CD8-positive, alpha-beta memory T cell (primary cell): ENCODE results near the gene NCK2. TPM values are rescaled to one million over a fixed set of nuclear protein-coding genes. Genes with fewer than 3 reads are reported as not detected.

Source experiments
- CTCF ChIA-PET: fragments of 350-600 bp; sonication (Branson Sonifier 250); formaldehyde crosslinking; loops from one replicate; lab custom pipeline; 2021; ENCODE audit warnings: antibody characterized with exemption; lab: Charles Lee
- POLR2A ChIA-PET: fragments of 350-600 bp; sonication (Branson Sonifier 250); formaldehyde crosslinking; loops from one replicate; lab custom pipeline; 2021; ENCODE audit warnings: antibody characterized with exemption; lab: Charles Lee
- DNase-seq, 5 donors: peaks; one replicate each; pipeline versions ENCODE4 v3.0.0 to v3.0.0-alpha.2; 2020 to 2022; ENCODE audit warnings: mixed read lengths in 1 of 5
- H3K27ac ChIP-seq: one replicate; pipeline ENCODE4 v1.7.0; 2013; ENCODE audit warnings: low read depth, mild to moderate bottlenecking, low read length, moderate library complexity
- H3K27me3 ChIP-seq: 2 replicates; pipeline ENCODE4 v1.7.0; 2013; ENCODE audit warnings: low read length, mild to moderate bottlenecking; ENCODE audit not compliant: insufficient read depth, poor library complexity, severe bottlenecking
- H3K36me3 ChIP-seq: 2 replicates; pipeline ENCODE4 v1.7.0; 2013; ENCODE audit warnings: mild to moderate bottlenecking, low read length, moderate library complexity; ENCODE audit not compliant: insufficient read depth
- H3K4me1 ChIP-seq: 2 replicates; pipeline ENCODE4 v1.7.0; 2013; ENCODE audit warnings: mild to moderate bottlenecking, low read length, moderate library complexity; ENCODE audit not compliant: insufficient read depth
- H3K4me3 ChIP-seq: 2 replicates; pipeline ENCODE4 v1.7.0; 2013; ENCODE audit warnings: mild to moderate bottlenecking, low read length
- H3K9me3 ChIP-seq: 2 replicates; pipeline ENCODE4 v1.7.0; 2013; ENCODE audit warnings: mild to moderate bottlenecking, low read length
- H3K27ac Mint-ChIP-seq, 8 donors: one replicate each; pipeline ENCODE4 v1.8.0; 2020 to 2021; ENCODE audit warnings: mixed read lengths in 8 of 8, mild to moderate bottlenecking in 6 of 8, inconsistent platforms in 3 of 8, moderate library complexity in 3 of 8
- H3K27me3 Mint-ChIP-seq, 2 donors: one replicate each; pipeline ENCODE4 v1.8.0; 2020 to 2021; ENCODE audit warnings: mixed read lengths in 2 of 2, mild to moderate bottlenecking in 1 of 2, moderate library complexity in 1 of 2
- H3K36me3 Mint-ChIP-seq, 3 donors: one replicate each; pipeline ENCODE4 v1.8.0; 2020 to 2021; ENCODE audit warnings: mixed read lengths in 3 of 3, inconsistent platforms in 1 of 3, mild to moderate bottlenecking in 1 of 3
- H3K4me1 Mint-ChIP-seq, 3 donors: one replicate each; pipeline ENCODE4 v1.8.0; 2020 to 2021; ENCODE audit warnings: mixed read lengths in 3 of 3, inconsistent platforms in 1 of 3, mild to moderate bottlenecking in 1 of 3
- H3K4me3 Mint-ChIP-seq, 7 donors: one replicate each; pipeline ENCODE4 v1.8.0; 2020 to 2021; ENCODE audit warnings: mixed read lengths in 7 of 7, mild to moderate bottlenecking in 6 of 7, moderate library complexity in 4 of 7, inconsistent platforms in 2 of 7
- H3K9me3 Mint-ChIP-seq, 5 donors: one replicate each; pipeline ENCODE4 v1.8.0; 2020 to 2022; ENCODE audit warnings: mixed read lengths in 5 of 5, mild to moderate bottlenecking in 3 of 5, moderate library complexity in 2 of 5, inconsistent platforms in 1 of 5
- polyA plus RNA-seq: library from polyadenylated mRNA; unstranded; fragments of 300-500 nt; fragmentation: Illumina TruSeq; gene quantifications from one replicate; pipeline ENCODE4 v1.2.3, GENCODE V29; 2021
- total RNA-seq, 2 experiments: library from RNA; stranded (reverse); gene quantifications; one replicate each; pipeline ENCODE4 v1.2.3, GENCODE V29; 2021

NCK2 gene
- total and polyA plus RNA-seq, 3 experiments from 2014 or later: 72.4 to 77.9 (median 76.1) TPM

DNA sequence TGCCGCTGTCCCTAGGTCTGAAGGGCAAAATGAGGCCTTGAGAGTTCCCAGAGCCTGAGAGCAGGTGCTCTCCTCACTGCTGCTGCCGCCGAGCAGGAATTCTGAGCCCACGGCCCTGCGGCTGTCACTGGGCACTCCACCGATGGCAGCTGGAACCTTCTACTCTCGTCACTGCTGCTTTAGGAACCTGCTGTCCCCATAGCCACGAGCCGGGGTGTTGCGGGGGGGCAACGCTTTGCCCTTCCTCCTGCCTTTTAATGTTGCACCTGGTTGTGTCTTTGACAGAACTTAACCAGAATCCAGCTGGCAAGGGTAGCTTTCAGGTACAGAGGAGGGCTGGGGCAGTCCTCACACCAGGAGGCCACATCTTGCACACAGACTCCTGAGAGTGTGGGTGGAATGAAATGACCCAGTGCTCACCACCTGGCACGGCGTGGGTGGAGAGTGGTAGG, 32.3 kb downstream of the NCK2 start:
- peak in 1 of 5 donors; percentile 56 for DNase-seq
- peak overlapping the region; percentile 52 for H3K4me3 ChIP-seq
- H3K4me1 ChIP-seq: peaks cover 99% of the 10 kb centered on the region
- Mint-ChIP-seq H3K27me3 (no peaks in the 10 kb centered on the region), H3K4me3 (peak overlapping the region; percentile 76 to 87 (median 82)), H3K27ac (peak overlapping the region; percentile 87 to 100 (median 94)), H3K9me3 (no peaks in the 10 kb centered on the region), H3K4me1 (peaks cover 95 to 97% (median 96%) of the 10 kb centered on the region in 3 donors), H3K36me3 (peaks cover 0 to 27% (median 8%) of the 10 kb centered on the region in 3 donors)
- POLR2A ChIA-PET: interaction anchor here (0.5 to 2.0 kb wide), 10 partner anchors 10 to 39 kb away, joined by 3 to 6 read pairs (median 4); no protein-coding TSS in a partner anchor
- H3K27me3 ChIP-seq: no peaks in the 10 kb centered on the region
- peak overlapping the region; percentile 58 for H3K27ac ChIP-seq
- H3K36me3 ChIP-seq: peaks cover 13% of the 10 kb centered on the region
- CTCF ChIA-PET: interaction anchor here (0.9 to 5.2 kb wide), 8 partner anchors 11 to 201 kb away, joined by 3 to 21 read pairs (median 6); no protein-coding TSS in a partner anchor
- no peaks in the 10 kb centered on the region for H3K9me3 ChIP-seq

GRCh38 chr2:105777506-105778055, 32.9 kb downstream of the NCK2 start:
- Mint-ChIP-seq H3K36me3 (peaks cover 0 to 27% (median 6%) of the 10 kb centered on the region in 3 donors), H3K4me3 (peak overlapping the region; percentile 76 to 87 (median 82))
- H3K4me3 ChIP-seq: peak overlapping the region; percentile 52

DNA sequence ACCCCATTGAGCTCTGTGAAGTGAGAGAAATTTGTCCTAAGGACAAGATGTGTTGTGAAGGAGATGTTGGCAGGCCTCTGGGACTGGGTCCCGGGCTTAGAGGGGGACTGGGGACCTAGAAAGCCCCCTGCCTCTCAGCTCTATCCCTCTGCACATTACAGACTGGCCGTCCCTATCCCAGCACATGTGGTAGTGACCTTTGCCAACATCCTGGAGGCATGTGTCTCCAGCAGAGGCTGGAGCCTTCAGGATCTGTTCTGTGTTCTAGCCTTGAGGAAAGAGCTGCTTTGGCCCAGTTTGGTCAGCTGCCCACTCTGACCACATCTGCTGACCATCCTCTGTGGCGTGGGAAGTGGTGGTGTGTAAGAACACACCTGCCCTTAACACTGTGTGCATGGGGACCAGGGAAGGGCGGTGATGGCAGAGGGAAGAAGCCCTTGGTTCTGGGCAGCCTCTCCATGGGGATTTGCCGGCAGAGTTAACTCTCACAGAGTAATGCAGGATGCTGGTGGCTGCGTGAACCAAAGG, 33.4 kb downstream of the NCK2 start:
- H3K27me3 ChIP-seq: no peaks in the 10 kb centered on the region
- Mint-ChIP-seq H3K36me3 (peaks cover 0 to 24% (median 6%) of the 10 kb centered on the region in 3 donors), H3K4me1 (peaks cover 96 to 97% (median 96%) of the 10 kb centered on the region in 3 donors), H3K4me3 (peak overlapping the region; percentile 76 to 87 (median 82)), H3K9me3 (no peaks in the 10 kb centered on the region), H3K27ac (peak overlapping the region; percentile 87 to 100 (median 94)), H3K27me3 (no peaks in the 10 kb centered on the region)
- peaks cover 12% of the 10 kb centered on the region for H3K36me3 ChIP-seq
- DNase-seq: no peak
- H3K4me3 ChIP-seq: peak overlapping the region; percentile 52
- CTCF ChIA-PET: interaction anchor here (0.7 to 5.2 kb wide), 10 partner anchors 9 to 202 kb away, joined by 3 to 21 read pairs (median 4); no protein-coding TSS in a partner anchor
- POLR2A ChIA-PET: interaction anchor here (0.8 to 1.6 kb wide), 6 partner anchors 11 to 31 kb away, joined by 3 to 5 read pairs (median 4); no protein-coding TSS in a partner anchor
- H3K27ac ChIP-seq: peak overlapping the region; percentile 8
- H3K4me1 ChIP-seq: peaks cover 99% of the 10 kb centered on the region
- no peaks in the 10 kb centered on the region for H3K9me3 ChIP-seq

More at GRCh38 chr2:105777506-105778055, 32.9 kb downstream of the NCK2 start:
- peak in 1 of 5 donors; percentile 35 for DNase-seq
- CTCF ChIA-PET: interaction anchor here (0.7 to 5.2 kb wide), 10 partner anchors 10 to 202 kb away, joined by 3 to 21 read pairs (median 4); no protein-coding TSS in a partner anchor
- Histone ChIP-seq H3K4me1 (peaks cover 99% of the 10 kb centered on the region), H3K9me3 (no peaks in the 10 kb centered on the region), H3K27me3 (no peaks in the 10 kb centered on the region), H3K27ac (peak overlapping the region; percentile 58), H3K36me3 (peaks cover 13% of the 10 kb centered on the region)
- Mint-ChIP-seq H3K27ac (peak overlapping the region; percentile 87 to 100 (median 94)), H3K4me1 (peaks cover 95 to 97% (median 96%) of the 10 kb centered on the region in 3 donors), H3K27me3 (no peaks in the 10 kb centered on the region), H3K9me3 (no peaks in the 10 kb centered on the region)
- POLR2A ChIA-PET: interaction anchor here (0.5 to 1.6 kb wide), 8 partner anchors 10 to 39 kb away, joined by 3 to 5 read pairs (median 3); no protein-coding TSS in a partner anchor

DNA sequence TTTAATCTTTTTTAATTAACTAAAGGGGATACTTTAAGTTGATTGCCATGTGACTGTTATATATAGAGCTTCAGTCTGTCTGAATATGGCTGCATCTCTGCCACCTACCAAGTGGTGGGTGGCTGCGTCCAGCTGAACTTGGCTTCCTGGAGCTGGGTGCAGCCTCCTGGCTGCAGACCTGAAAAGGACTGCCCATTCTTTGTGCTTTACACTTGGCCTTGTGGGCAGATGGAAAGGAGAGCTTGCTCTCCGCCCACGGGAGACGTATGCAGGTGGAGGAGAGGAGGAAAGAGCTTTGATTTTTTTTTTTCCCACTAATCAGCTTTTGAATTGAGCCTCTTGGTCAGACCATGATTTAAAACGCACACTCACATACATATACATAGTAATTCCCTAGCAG, 34.7 kb downstream of the NCK2 start:
- peak overlapping the region; percentile 14 to 94 (median 86) for H3K27ac Mint-ChIP-seq
- H3K4me1 ChIP-seq: peaks cover 99% of the 10 kb centered on the region
- ChIA-PET CTCF (interaction anchor here (0.8 to 5.2 kb wide), 6 partner anchors 8 to 203 kb away, joined by 3 to 21 read pairs (median 4); no protein-coding TSS in a partner anchor), POLR2A (interaction anchor here (0.7 kb wide), 1 partner anchor 440 kb away, joined by 6 read pairs; no protein-coding TSS in a partner anchor)
- H3K4me3 Mint-ChIP-seq: peak overlapping the region; percentile 8 to 80 (median 69)
- H3K27me3 ChIP-seq: no peaks in the 10 kb centered on the region
- H3K9me3 Mint-ChIP-seq: no peaks in the 10 kb centered on the region
- DNase-seq: no peak
- H3K27ac ChIP-seq: no peak overlapping the region
- H3K9me3 ChIP-seq: no peaks in the 10 kb centered on the region
- peaks cover 7% of the 10 kb centered on the region for H3K36me3 ChIP-seq
- peaks cover 96 to 97% (median 96%) of the 10 kb centered on the region in 3 donors for H3K4me1 Mint-ChIP-seq
- H3K27me3 Mint-ChIP-seq: no peaks in the 10 kb centered on the region
- no peak overlapping the region for H3K4me3 ChIP-seq
- peaks cover 0 to 25% (median 3%) of the 10 kb centered on the region in 3 donors for H3K36me3 Mint-ChIP-seq

DNA sequence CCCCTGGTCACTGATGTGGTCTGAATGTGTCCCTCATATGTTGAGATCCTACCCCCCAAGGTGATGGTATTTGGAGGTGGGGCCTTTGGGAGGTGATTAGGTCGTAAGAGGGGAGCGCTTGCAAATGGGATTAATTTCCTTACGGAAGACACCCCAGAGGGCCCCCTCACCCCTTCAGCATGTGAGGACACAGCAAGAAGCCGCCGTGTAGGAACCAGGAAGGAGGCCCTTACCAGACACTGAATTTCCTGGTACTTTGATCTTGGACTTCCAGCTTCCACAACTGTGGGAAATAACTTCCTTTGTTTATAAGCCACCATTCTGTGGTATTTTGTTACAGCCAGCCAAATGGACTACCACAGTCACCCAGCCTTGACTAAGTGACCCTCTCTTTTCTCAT, 35.9 kb downstream of the NCK2 start:
- Mint-ChIP-seq H3K9me3 (no peaks in the 10 kb centered on the region), H3K27me3 (no peaks in the 10 kb centered on the region), H3K4me1 (peaks cover 94 to 95% (median 94%) of the 10 kb centered on the region in 3 donors), H3K36me3 (peaks cover 0 to 26% (median 3%) of the 10 kb centered on the region in 3 donors), H3K4me3 (peak overlapping the region; percentile 8 to 80 (median 57)), H3K27ac (peak overlapping the region; percentile 65 to 97 (median 88))
- Histone ChIP-seq H3K4me1 (peaks cover 98% of the 10 kb centered on the region), H3K27ac (no peak overlapping the region), H3K27me3 (no peaks in the 10 kb centered on the region), H3K4me3 (no peak overlapping the region), H3K9me3 (no peaks in the 10 kb centered on the region), H3K36me3 (peaks cover 7% of the 10 kb centered on the region)
- ChIA-PET CTCF (no interaction called here), POLR2A (no interaction called here)
- DNase-seq: no peak

GRCh38 chr2:105781274-105781978, 36.7 kb downstream of the NCK2 start:
- Histone ChIP-seq H3K36me3 (peaks cover 7% of the 10 kb centered on the region), H3K27ac (no peak overlapping the region), H3K9me3 (no peaks in the 10 kb centered on the region), H3K27me3 (no peaks in the 10 kb centered on the region), H3K4me1 (peaks cover 98% of the 10 kb centered on the region), H3K4me3 (no peak overlapping the region)
- ChIA-PET CTCF (interaction anchor here (2.7 kb wide), 1 partner anchor 10 kb away, joined by 11 read pairs; no protein-coding TSS in a partner anchor), POLR2A (no interaction called here)
- peaks cover 0 to 1% of the 10 kb centered on the region in 2 donors for H3K27me3 Mint-ChIP-seq
- peaks cover 0 to 29% (median 3%) of the 10 kb centered on the region in 3 donors for H3K36me3 Mint-ChIP-seq
- peak overlapping the region; percentile 26 to 80 (median 67) for H3K4me3 Mint-ChIP-seq
- no peak for DNase-seq
- H3K4me1 Mint-ChIP-seq: peaks cover 94 to 95% (median 94%) of the 10 kb centered on the region in 3 donors
- H3K27ac Mint-ChIP-seq: peak overlapping the region; percentile 65 to 97 (median 90)
- H3K9me3 Mint-ChIP-seq: no peaks in the 10 kb centered on the region

DNA sequence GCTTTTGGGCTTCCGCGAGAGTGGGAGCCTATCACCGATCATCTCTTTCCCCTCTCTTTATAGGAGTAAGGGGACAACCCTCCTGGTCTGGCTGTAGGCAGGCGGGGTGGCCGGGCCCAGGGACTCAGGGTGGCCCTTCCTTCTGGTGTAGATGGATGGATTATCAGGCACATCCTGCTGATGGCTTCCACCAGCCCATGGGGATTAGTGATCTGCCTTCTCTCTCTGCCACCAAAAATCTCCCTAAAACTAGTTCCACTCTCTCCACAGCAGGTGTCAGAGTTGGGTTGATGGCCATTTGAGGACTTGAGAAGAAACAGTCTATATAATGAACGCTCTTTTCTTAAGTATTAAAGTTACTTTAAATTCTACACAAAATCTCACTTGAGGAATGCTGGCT, 37.4 kb downstream of the NCK2 start:
- POLR2A ChIA-PET: interaction anchor here (1.0 kb wide), 1 partner anchor 16 kb away, joined by 4 read pairs; no protein-coding TSS in a partner anchor

More for the DNA sequence above, 37.4 kb downstream of the NCK2 start:
- no peaks in the 10 kb centered on the region for H3K27me3 ChIP-seq
- H3K4me1 ChIP-seq: peaks cover 98% of the 10 kb centered on the region
- Mint-ChIP-seq H3K4me3 (peak overlapping the region; percentile 26 to 80 (median 70)), H3K36me3 (peaks cover 0 to 31% (median 3%) of the 10 kb centered on the region in 3 donors), H3K27me3 (peaks cover 0 to 1% of the 10 kb centered on the region in 2 donors), H3K4me1 (peaks cover 94 to 95% (median 94%) of the 10 kb centered on the region in 3 donors), H3K27ac (peak overlapping the region; percentile 65 to 97 (median 88)), H3K9me3 (no peaks in the 10 kb centered on the region)
- peak overlapping the region; percentile 28 for H3K4me3 ChIP-seq
- H3K9me3 ChIP-seq: no peaks in the 10 kb centered on the region
- H3K36me3 ChIP-seq: peaks cover 7% of the 10 kb centered on the region
- DNase-seq: peak in 1 of 5 donors; percentile 45
- CTCF ChIA-PET: interaction anchor here (0.8 to 2.7 kb wide), 4 partner anchors 10 to 37 kb away, joined by 3 to 11 read pairs (median 4); no protein-coding TSS in a partner anchor
- H3K27ac ChIP-seq: no peak overlapping the region
